A673 (cell line): ENCODE data around the gene MBLAC1. TPM values are rescaled to one million over a fixed set of nuclear protein-coding genes. Genes with fewer than 3 reads are reported as not detected.

Experiments used
- BruUV-seq: library from RNA; stranded (reverse); fragments of 400-500 nt; replicated peaks from 2 replicates; lab custom pipeline; 2021; lab: Mats Ljungman, UMichigan
- CTCF ChIA-PET: fragments of 300-600 bp; sonication (Branson Sonifier 250); formaldehyde crosslinking; loops from one replicate; lab custom pipeline; 2022; ENCODE audit warnings: antibody characterized with exemption; lab: Charles Lee
- POLR2A ChIA-PET: fragments of 300-600 bp; sonication (Branson Sonifier 250); formaldehyde crosslinking; loops from one replicate; lab custom pipeline; 2022; ENCODE audit warnings: antibody characterized with exemption; ENCODE audit not compliant: low non-redundant PET; lab: Charles Lee
- DNase-seq: peaks from one replicate; pipeline ENCODE4 v3.0.0-alpha.2; 2015; ENCODE audit warnings: low spot score
- H3K27ac ChIP-seq: fragments of 200-600 bp; sonication (generic); 2 replicates; pipeline ENCODE4 v1.5.1; 2016; ENCODE audit warnings: mixed run types, low read depth, mild to moderate bottlenecking, mixed read lengths, antibody characterized with exemption, low read length; ENCODE audit not compliant: poor library complexity, severe bottlenecking
- H3K27me3 ChIP-seq: fragments of 200-600 bp; sonication (generic); replicated peaks from 2 replicates; pipeline ENCODE4 v1.6.1; 2017; ENCODE audit warnings: mixed run types, low read depth, mild to moderate bottlenecking, mixed read lengths, antibody characterized with exemption, low read length; ENCODE audit not compliant: insufficient read depth, poor library complexity
- H3K36me3 ChIP-seq: fragments of 200-600 bp; sonication (generic); 2 replicates; pipeline ENCODE4 v1.6.1; 2016; ENCODE audit warnings: mixed run types, mild to moderate bottlenecking, mixed read lengths, antibody characterized with exemption, low read length; ENCODE audit not compliant: insufficient read depth, poor library complexity, severe bottlenecking
- H3K4me1 ChIP-seq: fragments of 200-600 bp; sonication (generic); 2 replicates; pipeline ENCODE4 v1.6.1; 2017; ENCODE audit warnings: mixed run types, mild to moderate bottlenecking, mixed read lengths, antibody characterized with exemption, low read length; ENCODE audit not compliant: insufficient read depth, poor library complexity, severe bottlenecking
- H3K4me3 ChIP-seq: fragments of 200-600 bp; sonication (generic); 2 replicates; pipeline ENCODE4 v1.5.1; 2016; ENCODE audit warnings: low read depth, mixed run types, mild to moderate bottlenecking, mixed read lengths, low read length; ENCODE audit not compliant: poor library complexity, severe bottlenecking
- H3K9me3 ChIP-seq: fragments of 200-600 bp; sonication (generic); 2 replicates; pipeline ENCODE4 v1.6.1; 2016; ENCODE audit warnings: mixed run types, low read depth, mild to moderate bottlenecking, mixed read lengths, antibody characterized with exemption, low read length; ENCODE audit not compliant: poor library complexity, severe bottlenecking
- EZH2 ChIP-seq: fragments of 200-600 bp; sonication (generic); IDR thresholded peaks from 2 replicates; pipeline ENCODE4 v1.6.1; 2017; ENCODE audit warnings: borderline replicate concordance, low read depth, mild to moderate bottlenecking, mixed read lengths, antibody characterized with exemption, low read length; ENCODE audit not compliant: poor library complexity, severe bottlenecking
- intact Hi-C: fragments of 100-400 bp; cut with micrococcal nuclease; formaldehyde crosslinking; loops from one replicate; pipeline ENCODE4 v1.10.0; 2022; ENCODE audit not compliant: unreplicated experiment
- total RNA-seq: library from RNA; stranded (reverse); gene quantifications from 2 replicates; pipeline ENCODE4 v1.2.3, GENCODE V29; 2021
- TF ChIP-seq, protein P1 (sequence below): fragments of 300-800, 200-600 bp; sonication (generic); conservative IDR thresholded peaks from 2 replicates; pipeline ENCODE4 v1.5.1; 2017; ENCODE audit warnings: low read depth, mild to moderate bottlenecking, antibody characterized with exemption, low read length, moderate library complexity, mixed read lengths

MBLAC1 gene
- total RNA-seq, 1 experiment from 2014 or later, result 3.1 TPM

DNA sequence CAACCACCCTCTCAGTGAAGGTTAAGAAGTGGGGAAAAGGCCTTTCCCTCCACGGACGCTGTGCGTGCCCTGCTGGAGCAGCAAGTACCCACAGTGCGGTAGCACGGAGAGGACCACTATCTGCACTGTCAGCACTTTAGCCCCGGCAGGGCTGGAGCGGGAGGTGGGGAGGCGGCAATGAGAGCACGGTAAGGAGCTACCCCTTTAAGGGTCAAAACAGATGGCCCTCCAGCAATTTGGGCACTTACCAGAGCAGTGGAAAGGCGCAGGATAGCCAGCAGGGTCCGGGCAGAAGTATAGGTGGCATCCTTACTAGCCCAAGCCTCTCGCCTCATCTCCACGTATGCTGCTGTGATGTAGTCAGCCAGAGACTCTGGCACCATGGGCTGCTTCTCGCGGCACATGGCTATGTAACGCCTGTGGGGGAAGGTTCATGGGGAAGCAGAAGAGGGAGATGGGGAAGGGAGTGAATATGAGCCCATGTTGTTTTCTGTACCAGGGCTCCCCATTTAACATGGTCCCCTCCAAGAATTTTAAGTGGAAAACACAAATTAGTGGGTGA lies 32.8 kb upstream of the MBLAC1 start:
- BruUV-seq, result no TSS peak
- ChIA-PET CTCF (no interaction called here), POLR2A (interaction anchor here (0.7 kb wide), 1 partner anchor 213 kb away, joined by 3 read pairs; no protein-coding TSS in a partner anchor)
- H3K4me3 ChIP-seq, result no peak overlapping the region
- no peaks in the 10 kb centered on the region for H3K27me3 ChIP-seq
- H3K36me3 ChIP-seq, result peaks cover 90% of the 10 kb centered on the region
- TF ChIP-seq, protein P1, sequence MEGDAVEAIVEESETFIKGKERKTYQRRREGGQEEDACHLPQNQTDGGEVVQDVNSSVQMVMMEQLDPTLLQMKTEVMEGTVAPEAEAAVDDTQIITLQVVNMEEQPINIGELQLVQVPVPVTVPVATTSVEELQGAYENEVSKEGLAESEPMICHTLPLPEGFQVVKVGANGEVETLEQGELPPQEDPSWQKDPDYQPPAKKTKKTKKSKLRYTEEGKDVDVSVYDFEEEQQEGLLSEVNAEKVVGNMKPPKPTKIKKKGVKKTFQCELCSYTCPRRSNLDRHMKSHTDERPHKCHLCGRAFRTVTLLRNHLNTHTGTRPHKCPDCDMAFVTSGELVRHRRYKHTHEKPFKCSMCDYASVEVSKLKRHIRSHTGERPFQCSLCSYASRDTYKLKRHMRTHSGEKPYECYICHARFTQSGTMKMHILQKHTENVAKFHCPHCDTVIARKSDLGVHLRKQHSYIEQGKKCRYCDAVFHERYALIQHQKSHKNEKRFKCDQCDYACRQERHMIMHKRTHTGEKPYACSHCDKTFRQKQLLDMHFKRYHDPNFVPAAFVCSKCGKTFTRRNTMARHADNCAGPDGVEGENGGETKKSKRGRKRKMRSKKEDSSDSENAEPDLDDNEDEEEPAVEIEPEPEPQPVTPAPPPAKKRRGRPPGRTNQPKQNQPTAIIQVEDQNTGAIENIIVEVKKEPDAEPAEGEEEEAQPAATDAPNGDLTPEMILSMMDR, result no peak
- TF ChIP-seq EZH2, result no peak
- intact Hi-C loops, result no loop called here
- no peaks in the 10 kb centered on the region for H3K9me3 ChIP-seq
- peaks cover 21% of the 10 kb centered on the region for H3K4me1 ChIP-seq
- DNase-seq, result peak; percentile 37
- peak overlapping the region; percentile 17 for H3K27ac ChIP-seq

DNA sequence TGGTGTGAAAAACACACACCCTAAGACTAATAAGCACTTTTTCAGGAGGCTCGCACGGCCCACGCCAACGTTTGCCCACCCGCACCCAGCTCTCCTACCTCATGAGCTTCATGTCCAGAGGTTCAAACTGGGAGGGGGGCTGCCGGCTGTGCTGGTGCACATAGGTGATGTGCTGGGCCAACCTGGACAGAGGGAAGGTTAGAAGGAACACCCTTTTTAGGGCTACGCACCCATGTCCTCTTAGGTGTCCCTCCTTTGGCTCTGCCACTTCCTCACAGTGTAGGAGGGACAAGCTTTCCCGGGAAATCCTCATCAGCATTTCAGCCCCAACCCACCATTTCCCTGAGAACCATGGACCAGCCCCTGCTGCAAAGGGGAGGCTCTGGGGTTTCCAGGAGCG lies 31.5 kb upstream of the MBLAC1 start:
- ChIA-PET CTCF (interaction anchor here (0.6 kb wide), 1 partner anchor 68 kb away, joined by 3 read pairs; no protein-coding TSS in a partner anchor), POLR2A (no interaction called here)
- TF ChIP-seq EZH2, result no peak
- TF ChIP-seq, protein P1, result no peak
- Histone ChIP-seq H3K27ac (peak overlapping the region; percentile 22), H3K36me3 (peaks cover 98% of the 10 kb centered on the region), H3K27me3 (no peaks in the 10 kb centered on the region), H3K4me3 (no peak overlapping the region), H3K4me1 (peaks cover 29% of the 10 kb centered on the region), H3K9me3 (no peaks in the 10 kb centered on the region)
- intact Hi-C loops, result no loop called here
- no TSS peak for BruUV-seq
- DNase-seq, result no peak

DNA sequence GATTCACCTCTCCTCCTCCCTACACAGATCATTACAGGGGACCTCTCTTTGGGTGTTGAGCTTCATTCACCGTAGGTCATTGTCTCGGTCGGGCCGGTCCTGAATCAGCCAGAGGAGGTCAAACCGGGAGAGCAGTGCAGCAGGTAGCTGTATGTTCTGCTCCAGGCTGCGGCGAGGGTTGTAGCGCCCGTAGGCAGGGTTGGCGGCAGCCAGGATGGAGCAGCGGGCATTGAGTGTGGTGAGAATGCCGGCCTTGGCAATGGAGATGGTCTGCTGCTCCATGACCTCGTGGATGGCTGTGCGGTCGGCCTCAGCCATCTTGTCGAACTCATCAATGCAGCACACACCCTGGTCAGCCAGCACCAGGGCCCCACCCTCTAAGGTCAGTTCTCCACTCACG lies 31.1 kb upstream of the MBLAC1 start:
- H3K27ac ChIP-seq, result peak overlapping the region; percentile 22
- no peak for TF ChIP-seq EZH2
- TF ChIP-seq, protein P1, result no peak
- no peak overlapping the region for H3K4me3 ChIP-seq
- no TSS peak for BruUV-seq
- ChIA-PET POLR2A (no interaction called here), CTCF (interaction anchor here (0.6 kb wide), 1 partner anchor 69 kb away, joined by 3 read pairs; no protein-coding TSS in a partner anchor)
- intact Hi-C loops, result no loop called here
- H3K4me1 ChIP-seq, result peaks cover 25% of the 10 kb centered on the region
- no peaks in the 10 kb centered on the region for H3K27me3 ChIP-seq
- DNase-seq, result no peak
- H3K9me3 ChIP-seq, result no peaks in the 10 kb centered on the region
- H3K36me3 ChIP-seq, result peaks cover 94% of the 10 kb centered on the region
